ENCODE results near the gene XXYLT1.

Gene XXYLT1

DNA sequence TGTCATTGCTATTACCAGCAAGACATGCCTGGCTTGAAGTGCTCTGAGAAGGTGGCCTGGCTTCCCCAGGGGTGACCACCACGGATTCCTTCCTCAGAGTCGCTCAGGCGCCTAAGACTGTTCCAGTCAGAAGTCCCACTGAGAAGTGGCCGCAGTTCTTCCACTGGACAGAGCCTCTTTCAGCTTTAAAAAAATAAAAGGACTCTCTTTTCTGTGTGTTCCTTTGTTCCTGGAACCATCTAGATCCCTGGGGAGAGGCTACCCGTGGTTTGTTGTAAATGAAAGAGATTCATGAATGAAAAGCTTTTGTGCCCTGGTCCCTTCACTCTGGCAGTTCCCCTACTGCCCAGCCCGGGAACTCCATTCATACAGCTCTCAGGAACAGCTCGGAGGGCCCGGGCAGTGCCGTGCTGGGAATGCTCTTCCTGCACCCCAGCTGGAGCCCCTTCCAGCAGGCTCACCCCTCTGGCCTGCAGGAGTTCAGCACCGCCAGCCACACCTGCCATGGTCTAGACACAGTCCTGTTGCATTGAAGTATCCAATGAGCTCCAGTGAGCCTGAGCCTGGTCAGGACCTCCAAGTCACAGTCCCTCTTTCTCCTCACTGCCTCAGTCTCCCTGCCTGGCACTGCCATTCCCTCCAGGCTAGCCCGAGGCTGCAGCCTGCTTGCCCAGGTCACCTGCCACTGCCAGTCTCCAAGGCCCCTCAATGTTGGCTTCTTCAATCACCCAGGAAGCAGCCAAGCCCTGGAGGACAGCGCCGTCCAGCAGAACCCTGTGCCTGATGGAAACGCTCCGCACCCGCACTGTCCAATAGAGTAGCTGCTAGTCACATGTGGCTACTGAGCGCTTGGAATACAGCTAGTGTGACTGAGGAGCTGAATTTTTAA, 75.4 kb downstream of the XXYLT1 start:
- CTCF ChIA-PET = interaction anchor here (0.6 to 1.3 kb wide), 7 partner anchors 9 to 513 kb away, joined by 3 to 6 read pairs (median 3); no protein-coding TSS in a partner anchor

DNA sequence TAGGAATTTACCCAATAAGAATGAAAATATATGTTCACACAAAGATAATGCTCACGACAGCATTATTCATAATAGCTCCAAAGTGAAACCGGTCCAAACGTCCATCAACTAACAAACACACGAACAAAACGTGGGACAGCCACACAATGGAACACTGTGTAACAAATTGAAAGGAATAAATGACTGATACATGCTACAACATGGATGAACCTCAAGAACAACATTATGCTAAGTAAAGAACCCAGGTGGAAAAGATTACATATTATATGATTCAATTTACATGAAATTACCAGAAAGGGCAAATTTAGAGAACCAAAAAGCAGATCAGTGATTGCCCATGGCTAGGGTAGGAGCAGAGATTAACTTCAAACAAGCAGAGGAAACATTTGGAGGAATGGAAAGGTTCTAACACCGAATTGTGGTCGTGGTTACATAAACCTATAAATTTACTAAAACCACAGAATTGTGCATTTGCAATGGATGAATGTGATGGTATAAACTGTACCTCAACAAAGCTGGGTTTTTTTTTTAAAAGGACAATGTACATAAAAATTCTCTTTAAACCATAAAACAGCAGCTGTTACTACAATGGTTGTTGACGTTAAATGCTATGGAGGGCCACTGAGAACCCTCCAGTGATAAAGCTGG, 76.3 kb downstream of the XXYLT1 start:
- DNase-seq = peak in 2 of 3 donors; percentile 62 to 72
- CTCF ChIA-PET = interaction anchor here (0.6 to 1.7 kb wide), 5 partner anchors 8 to 33 kb away, joined by 3 to 6 read pairs (median 3); no protein-coding TSS in a partner anchor
- H3K27ac ChIP-seq (ENCODE audit: insufficient read depth in 1 of 2, low read depth in 1 of 2, low read length in 2 of 2, poor library complexity in 1 of 2, severe bottlenecking in 2 of 2) = peak overlapping the region in 1 of 2 experiments; percentile 35

More for the DNA sequence above, 75.4 kb downstream of the XXYLT1 start:
- H3K36me3 ChIP-seq (ENCODE audit: control insufficient read depth in 4 of 4, insufficient read depth in 4 of 4, low read length in 3 of 4) = peaks cover 0 to 5% (median 0%) of the 10 kb centered on the region in 4 experiments
- WGBS (ENCODE audit: insufficient coverage) = 95% methylated on average over 14 of the region's 17 CpGs
- POLR2A ChIA-PET = no interaction called here
- peak overlapping the region in 1 of 2 experiments; percentile 35 for H3K27ac ChIP-seq (ENCODE audit: insufficient read depth in 1 of 2, low read depth in 1 of 2, low read length in 2 of 2, poor library complexity in 1 of 2, severe bottlenecking in 2 of 2)
- no peak for DNase-seq
- H3K4me1 ChIP-seq (ENCODE audit: control extremely low read depth in 1 of 4, control insufficient read depth in 4 of 4, insufficient read depth in 4 of 4, low read length in 3 of 4) = peaks cover 5 to 35% (median 17%) of the 10 kb centered on the region in 4 experiments
- peaks cover 0 to 8% (median 0%) of the 10 kb centered on the region in 5 experiments for H3K27me3 ChIP-seq (replicated peaks in 2 of 5; ENCODE audit: control insufficient read depth in 4 of 5, insufficient read depth in 5 of 5, low read length in 4 of 5)
- no peak overlapping the region for H3K4me3 ChIP-seq (ENCODE audit: control insufficient read depth in 1 of 7, extremely low read depth in 1 of 7, insufficient read depth in 4 of 7, low read depth in 2 of 7, low read length in 6 of 7)
- peaks cover 2 to 13% (median 4%) of the 10 kb centered on the region in 5 experiments for H3K9me3 ChIP-seq (ENCODE audit: control extremely low read depth in 1 of 5, control insufficient read depth in 4 of 5, insufficient read depth in 2 of 5, low read depth in 1 of 5, low read length in 4 of 5)

DNA sequence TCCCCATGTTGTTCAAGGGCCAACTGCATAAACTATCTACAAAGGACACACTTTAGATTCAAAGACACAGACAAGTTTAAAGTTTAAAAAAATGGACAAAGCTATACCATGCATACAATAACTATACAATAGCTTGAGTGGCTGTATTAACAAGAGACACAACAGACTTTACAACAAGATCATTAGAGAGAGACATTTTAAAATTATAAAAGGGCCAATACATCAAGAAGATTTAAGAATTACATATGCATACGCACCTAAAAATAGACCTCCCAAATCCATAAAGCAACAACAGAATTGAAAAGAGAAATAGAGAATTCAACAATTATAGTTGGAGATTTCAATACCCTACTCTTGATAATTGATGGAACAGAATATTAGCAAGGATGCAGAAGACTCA, 79.4 kb downstream of the XXYLT1 start:
- WGBS (ENCODE audit: insufficient coverage) = no CpG with 5 or more reads among the region's 1 CpG
- H3K27me3 ChIP-seq (replicated peaks in 2 of 5; ENCODE audit: control insufficient read depth in 4 of 5, insufficient read depth in 5 of 5, low read length in 4 of 5) = peaks cover 0 to 8% (median 0%) of the 10 kb centered on the region in 5 experiments
- ChIA-PET POLR2A (no interaction called here), CTCF (interaction anchor here (1.3 kb wide), 1 partner anchor 10 kb away, joined by 3 read pairs; no protein-coding TSS in a partner anchor)
- no peak overlapping the region for H3K27ac ChIP-seq (ENCODE audit: insufficient read depth in 1 of 2, low read depth in 1 of 2, low read length in 2 of 2, poor library complexity in 1 of 2, severe bottlenecking in 2 of 2)
- H3K4me3 ChIP-seq (ENCODE audit: control insufficient read depth in 1 of 7, extremely low read depth in 1 of 7, insufficient read depth in 4 of 7, low read depth in 2 of 7, low read length in 6 of 7) = no peak overlapping the region
- DNase-seq = no peak
- peaks cover 2 to 17% (median 5%) of the 10 kb centered on the region in 5 experiments for H3K9me3 ChIP-seq (ENCODE audit: control extremely low read depth in 1 of 5, control insufficient read depth in 4 of 5, insufficient read depth in 2 of 5, low read depth in 1 of 5, low read length in 4 of 5)
- H3K4me1 ChIP-seq (ENCODE audit: control extremely low read depth in 1 of 4, control insufficient read depth in 4 of 4, insufficient read depth in 4 of 4, low read length in 3 of 4) = peaks cover 5 to 26% (median 16%) of the 10 kb centered on the region in 4 experiments
- H3K36me3 ChIP-seq (ENCODE audit: control insufficient read depth in 4 of 4, insufficient read depth in 4 of 4, low read length in 3 of 4) = no peaks in the 10 kb centered on the region

More for the DNA sequence above, 76.3 kb downstream of the XXYLT1 start:
- Histone ChIP-seq H3K4me3 (ENCODE audit: control insufficient read depth in 1 of 7, extremely low read depth in 1 of 7, insufficient read depth in 4 of 7, low read depth in 2 of 7, low read length in 6 of 7) (peak overlapping the region in 2 of 7 experiments; percentile 14 to 19), H3K4me1 (ENCODE audit: control extremely low read depth in 1 of 4, control insufficient read depth in 4 of 4, insufficient read depth in 4 of 4, low read length in 3 of 4) (peaks cover 5 to 35% (median 17%) of the 10 kb centered on the region in 4 experiments), H3K36me3 (ENCODE audit: control insufficient read depth in 4 of 4, insufficient read depth in 4 of 4, low read length in 3 of 4) (peaks cover 0 to 2% (median 0%) of the 10 kb centered on the region in 4 experiments), H3K9me3 (ENCODE audit: control extremely low read depth in 1 of 5, control insufficient read depth in 4 of 5, insufficient read depth in 2 of 5, low read depth in 1 of 5, low read length in 4 of 5) (peaks cover 2 to 17% (median 5%) of the 10 kb centered on the region in 5 experiments), H3K27me3 (replicated peaks in 2 of 5; ENCODE audit: control insufficient read depth in 4 of 5, insufficient read depth in 5 of 5, low read length in 4 of 5) (peaks cover 0 to 8% (median 0%) of the 10 kb centered on the region in 5 experiments)
- 40% methylated on average over 1 of the region's 8 CpGs for WGBS (ENCODE audit: insufficient coverage)
- POLR2A ChIA-PET = no interaction called here

DNA sequence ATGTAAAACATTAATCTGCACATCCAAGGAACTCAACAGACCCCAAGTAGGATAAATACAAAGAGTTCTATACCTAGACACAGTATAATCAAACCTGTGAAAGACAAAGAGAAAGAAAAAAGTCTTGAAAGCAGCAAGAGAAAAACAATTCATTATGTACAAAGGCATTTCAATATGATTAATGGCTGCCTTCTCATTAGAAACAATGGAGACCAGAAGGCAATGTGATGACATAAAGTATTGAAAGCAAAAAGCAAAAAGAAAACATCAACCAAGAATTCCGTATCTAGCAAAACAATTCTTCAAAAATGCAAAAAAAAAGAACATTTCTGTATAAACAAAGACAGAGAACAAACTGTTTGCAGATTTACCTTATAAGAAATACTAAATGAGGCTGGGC, 81.1 kb downstream of the XXYLT1 start:
- Histone ChIP-seq H3K36me3 (ENCODE audit: control insufficient read depth in 4 of 4, insufficient read depth in 4 of 4, low read length in 3 of 4) (no peaks in the 10 kb centered on the region), H3K4me3 (ENCODE audit: control insufficient read depth in 1 of 7, extremely low read depth in 1 of 7, insufficient read depth in 4 of 7, low read depth in 2 of 7, low read length in 6 of 7) (no peak overlapping the region), H3K27ac (ENCODE audit: insufficient read depth in 1 of 2, low read depth in 1 of 2, low read length in 2 of 2, poor library complexity in 1 of 2, severe bottlenecking in 2 of 2) (no peak overlapping the region), H3K9me3 (ENCODE audit: control extremely low read depth in 1 of 5, control insufficient read depth in 4 of 5, insufficient read depth in 2 of 5, low read depth in 1 of 5, low read length in 4 of 5) (peaks cover 2 to 17% (median 5%) of the 10 kb centered on the region in 5 experiments), H3K4me1 (ENCODE audit: control extremely low read depth in 1 of 4, control insufficient read depth in 4 of 4, insufficient read depth in 4 of 4, low read length in 3 of 4) (peaks cover 2 to 28% (median 22%) of the 10 kb centered on the region in 4 experiments), H3K27me3 (replicated peaks in 2 of 5; ENCODE audit: control insufficient read depth in 4 of 5, insufficient read depth in 5 of 5, low read length in 4 of 5) (peaks cover 0 to 5% (median 0%) of the 10 kb centered on the region in 5 experiments)
- DNase-seq = no peak
- ChIA-PET POLR2A (no interaction called here), CTCF (interaction anchor here (1.4 kb wide), 2 partner anchors 35 to 39 kb away, joined by 3 read pairs; no protein-coding TSS in a partner anchor)
- 100% methylated on average over 1 of the region's 1 CpG for WGBS (ENCODE audit: insufficient coverage)

DNA sequence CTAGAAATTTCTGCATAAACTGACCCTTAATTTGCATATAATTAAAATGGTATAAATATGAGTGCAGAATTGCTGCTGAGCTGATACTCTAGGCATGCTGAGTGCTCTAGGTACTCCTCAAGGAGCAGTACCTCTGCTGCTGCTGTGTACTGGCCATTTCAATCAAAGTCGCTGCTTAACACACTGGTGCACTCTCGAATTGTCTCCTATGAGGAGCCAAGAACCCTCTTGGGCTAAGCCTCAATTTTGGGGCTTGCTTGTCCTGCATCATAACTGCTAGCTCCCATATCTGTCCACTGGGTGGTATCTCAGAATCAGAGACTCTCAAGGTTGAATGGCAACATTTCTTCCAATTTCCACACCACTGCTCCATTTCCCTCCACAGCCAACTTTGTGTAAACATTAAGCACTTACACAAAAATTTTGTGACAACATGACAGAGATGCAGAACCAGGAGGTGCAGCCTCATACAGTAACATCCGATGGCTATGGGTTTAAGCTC, 82.5 kb downstream of the XXYLT1 start:
- Histone ChIP-seq H3K9me3 (ENCODE audit: control extremely low read depth in 1 of 5, control insufficient read depth in 4 of 5, insufficient read depth in 2 of 5, low read depth in 1 of 5, low read length in 4 of 5) (peaks cover 2 to 17% (median 5%) of the 10 kb centered on the region in 5 experiments), H3K4me1 (ENCODE audit: control extremely low read depth in 1 of 4, control insufficient read depth in 4 of 4, insufficient read depth in 4 of 4, low read length in 3 of 4) (peaks cover 0 to 22% (median 18%) of the 10 kb centered on the region in 4 experiments), H3K27ac (ENCODE audit: insufficient read depth in 1 of 2, low read depth in 1 of 2, low read length in 2 of 2, poor library complexity in 1 of 2, severe bottlenecking in 2 of 2) (no peak overlapping the region), H3K27me3 (replicated peaks in 2 of 5; ENCODE audit: control insufficient read depth in 4 of 5, insufficient read depth in 5 of 5, low read length in 4 of 5) (peaks cover 0 to 5% (median 0%) of the 10 kb centered on the region in 5 experiments), H3K4me3 (ENCODE audit: control insufficient read depth in 1 of 7, extremely low read depth in 1 of 7, insufficient read depth in 4 of 7, low read depth in 2 of 7, low read length in 6 of 7) (no peak overlapping the region), H3K36me3 (ENCODE audit: control insufficient read depth in 4 of 4, insufficient read depth in 4 of 4, low read length in 3 of 4) (no peaks in the 10 kb centered on the region)
- ChIA-PET CTCF (interaction anchor here (0.9 to 4.1 kb wide), 15 partner anchors 8 to 62 kb away, joined by 3 to 16 read pairs (median 4); no protein-coding TSS in a partner anchor), POLR2A (interaction anchor here (1.0 kb wide), 1 partner anchor 33 kb away, joined by 3 read pairs; no protein-coding TSS in a partner anchor)
- no peak for DNase-seq
- 97% methylated on average over 3 of the region's 3 CpGs for WGBS (ENCODE audit: insufficient coverage)

DNA sequence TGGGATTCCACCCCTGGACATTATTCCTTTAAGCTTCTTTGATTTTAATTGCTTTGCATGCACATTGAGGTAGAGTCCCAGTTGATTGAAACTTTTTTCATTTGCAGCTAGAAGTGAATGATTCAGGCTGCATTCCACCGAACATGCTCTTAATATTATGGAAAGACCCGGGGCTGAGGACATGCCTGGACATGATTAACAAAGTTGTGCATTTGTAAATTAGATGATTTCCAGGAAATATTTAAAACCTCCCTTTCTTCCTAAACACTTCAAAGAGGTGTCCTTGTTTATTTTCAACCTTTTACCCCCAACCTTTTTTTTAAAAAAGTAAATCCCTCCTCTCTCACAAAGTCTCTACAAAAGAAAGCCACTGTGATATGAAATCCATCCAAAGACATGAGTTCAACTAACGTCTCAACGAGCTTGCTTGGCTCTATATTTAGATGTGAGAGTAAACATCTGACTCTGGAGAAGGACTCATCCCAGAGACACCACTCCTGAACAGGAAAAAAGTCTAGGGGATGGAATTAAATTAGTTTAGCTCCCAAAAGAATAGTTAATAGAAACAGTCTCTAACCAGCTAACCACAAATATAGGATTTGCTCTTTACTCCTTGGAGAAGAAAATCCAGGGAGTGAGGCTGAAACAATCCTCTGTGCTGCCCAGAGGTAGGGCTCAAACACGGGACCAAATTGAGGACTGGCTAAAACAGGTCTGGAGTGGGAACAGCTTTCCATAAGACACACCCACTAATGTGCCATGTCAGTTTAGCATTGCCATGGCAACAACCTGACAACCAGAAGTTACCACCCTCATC, 83.1 kb downstream of the XXYLT1 start:
- ChIA-PET CTCF (interaction anchor here (0.7 to 4.1 kb wide), 15 partner anchors 8 to 1255 kb away, joined by 3 to 16 read pairs (median 4); no protein-coding TSS in a partner anchor), POLR2A (interaction anchor here (0.6 to 1.0 kb wide), 2 partner anchors 9 to 34 kb away, joined by 3 read pairs; no protein-coding TSS in a partner anchor)
- Histone ChIP-seq H3K9me3 (ENCODE audit: control extremely low read depth in 1 of 5, control insufficient read depth in 4 of 5, insufficient read depth in 2 of 5, low read depth in 1 of 5, low read length in 4 of 5) (peaks cover 2 to 17% (median 5%) of the 10 kb centered on the region in 5 experiments), H3K4me1 (ENCODE audit: control extremely low read depth in 1 of 4, control insufficient read depth in 4 of 4, insufficient read depth in 4 of 4, low read length in 3 of 4) (peaks cover 0 to 27% (median 19%) of the 10 kb centered on the region in 4 experiments), H3K27ac (ENCODE audit: insufficient read depth in 1 of 2, low read depth in 1 of 2, low read length in 2 of 2, poor library complexity in 1 of 2, severe bottlenecking in 2 of 2) (no peak overlapping the region), H3K36me3 (ENCODE audit: control insufficient read depth in 4 of 4, insufficient read depth in 4 of 4, low read length in 3 of 4) (no peaks in the 10 kb centered on the region), H3K27me3 (replicated peaks in 2 of 5; ENCODE audit: control insufficient read depth in 4 of 5, insufficient read depth in 5 of 5, low read length in 4 of 5) (peaks cover 0 to 3% (median 0%) of the 10 kb centered on the region in 5 experiments), H3K4me3 (ENCODE audit: control insufficient read depth in 1 of 7, extremely low read depth in 1 of 7, insufficient read depth in 4 of 7, low read depth in 2 of 7, low read length in 6 of 7) (no peak overlapping the region)
- WGBS (ENCODE audit: insufficient coverage) = 100% methylated on average over 1 of the region's 5 CpGs
- DNase-seq = no peak
